AG09309 (cell line): Measurements from ENCODE around the gene ROPN1.
A peak's percentile ranks its signal among the peaks of the same experiment; 100 is the strongest.
"Not testable (repeated sequence)": the region's sequence is repeated elsewhere in the genome, so short reads cannot be mapped to it uniquely, and the experiment has no call there.

Experiments
- DNase-seq: peaks from one replicate; pipeline ENCODE4 v3.0.0-alpha.2; 2010; ENCODE audit warnings: low read depth
- H3K4me3 ChIP-seq: 2 replicates; pipeline ENCODE4 v1.5.1; 2011; ENCODE audit warnings: mild to moderate bottlenecking, low read depth, low read length, moderate library complexity; ENCODE audit not compliant: control insufficient read depth
- CTCF ChIP-seq: IDR thresholded peaks from 2 replicates; pipeline ENCODE4 v1.5.1; 2011; ENCODE audit warnings: mild to moderate bottlenecking, low read depth, low read length, inconsistent platforms; ENCODE audit not compliant: insufficient read depth, control insufficient read depth; ENCODE audit errors: missing control alignments

Gene ROPN1

GRCh38 chr3:124016483-124016882, 24.6 kb upstream of the ROPN1 start:
- TF ChIP-seq CTCF = peak; percentile 57
- not testable (repeated sequence) for DNase-seq, H3K4me3 ChIP-seq

- no peak for TF ChIP-seq CTCF
- H3K4me3 ChIP-seq = no peak overlapping the region
- no peak for DNase-seq
Observed at GRCh38 chr3:124014366-124014942, 22.5 kb upstream of the ROPN1 start.

- DNase-seq, H3K4me3 ChIP-seq: not testable (repeated sequence)
Observed at GRCh38 chr3:124008321-124008720, 16.4 kb upstream of the ROPN1 start.

- DNase-seq = no peak
- no peak for TF ChIP-seq CTCF
- H3K4me3 ChIP-seq = no peak overlapping the region
Observed at GRCh38 chr3:124007186-124007585, 15.3 kb upstream of the ROPN1 start.

- not testable (repeated sequence) for DNase-seq, H3K4me3 ChIP-seq
Observed at GRCh38 chr3:124002405-124003079, 10.6 kb upstream of the ROPN1 start.

- DNase-seq, H3K4me3 ChIP-seq: not testable (repeated sequence)
Observed at GRCh38 chr3:124001366-124001765, 9.4 kb upstream of the ROPN1 start.

GRCh38 chr3:123997543-123997942, 5.6 kb upstream of the ROPN1 start:
- no peak for DNase-seq
- no peak overlapping the region for H3K4me3 ChIP-seq
- TF ChIP-seq CTCF = no peak

- no peak for DNase-seq
- H3K4me3 ChIP-seq = no peak overlapping the region
- no peak for TF ChIP-seq CTCF
Observed at GRCh38 chr3:123993818-123994217, 1.9 kb upstream of the ROPN1 start.
